Breast epithelium (tissue), 3 donors: ENCODE results near the gene NDUFB5.
A peak's percentile ranks its signal among the peaks of the same experiment; 100 is the strongest.

Source experiments
- POLR2A ChIP-seq: fragments of 450-650 bp; IDR thresholded peaks from one replicate; pipeline ENCODE4 v1.6.1; 2016; ENCODE audit warnings: antibody characterized with exemption, mild to moderate bottlenecking, moderate library complexity
- POLR2AphosphoS5 ChIP-seq, 3 donors: sonication (generic); formaldehyde crosslinking; IDR thresholded peaks; one replicate each; pipeline ENCODE4 v1.6.1; 2017; ENCODE audit warnings: antibody characterized with exemption in 3 of 3
- TF ChIP-seq, protein P1 (sequence below), 3 donors: fragments of 450-650 bp; IDR thresholded peaks; one replicate each; pipeline ENCODE4 v1.5.1; 2016 to 2017; ENCODE audit warnings: antibody characterized with exemption in 3 of 3, mild to moderate bottlenecking in 3 of 3, moderate library complexity in 3 of 3

DNA sequence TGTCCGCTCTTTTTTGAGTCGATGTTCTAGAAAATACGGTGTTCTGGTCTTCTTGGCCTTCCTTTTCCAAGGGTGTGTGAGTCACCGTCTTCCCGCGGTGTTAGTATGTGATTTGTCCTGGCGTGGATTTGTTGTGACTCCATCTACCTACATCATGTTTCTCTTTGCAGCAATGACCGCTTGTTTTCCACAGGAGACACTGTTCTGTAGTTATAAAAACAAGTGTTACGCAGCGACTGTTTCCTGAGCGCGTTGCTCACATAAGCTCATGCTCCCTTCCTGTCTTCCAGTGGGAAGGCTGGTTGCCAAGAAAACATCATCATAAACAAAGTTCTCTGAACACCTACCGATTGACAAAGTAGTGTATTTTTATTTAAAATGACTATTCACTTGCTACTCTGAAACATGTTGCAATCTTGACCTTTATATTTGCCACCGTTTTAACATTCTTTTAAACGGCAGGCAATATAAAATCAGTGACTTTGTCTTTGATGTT, 67.2 kb downstream of the NDUFB5 start:
- TF ChIP-seq, protein P1, sequence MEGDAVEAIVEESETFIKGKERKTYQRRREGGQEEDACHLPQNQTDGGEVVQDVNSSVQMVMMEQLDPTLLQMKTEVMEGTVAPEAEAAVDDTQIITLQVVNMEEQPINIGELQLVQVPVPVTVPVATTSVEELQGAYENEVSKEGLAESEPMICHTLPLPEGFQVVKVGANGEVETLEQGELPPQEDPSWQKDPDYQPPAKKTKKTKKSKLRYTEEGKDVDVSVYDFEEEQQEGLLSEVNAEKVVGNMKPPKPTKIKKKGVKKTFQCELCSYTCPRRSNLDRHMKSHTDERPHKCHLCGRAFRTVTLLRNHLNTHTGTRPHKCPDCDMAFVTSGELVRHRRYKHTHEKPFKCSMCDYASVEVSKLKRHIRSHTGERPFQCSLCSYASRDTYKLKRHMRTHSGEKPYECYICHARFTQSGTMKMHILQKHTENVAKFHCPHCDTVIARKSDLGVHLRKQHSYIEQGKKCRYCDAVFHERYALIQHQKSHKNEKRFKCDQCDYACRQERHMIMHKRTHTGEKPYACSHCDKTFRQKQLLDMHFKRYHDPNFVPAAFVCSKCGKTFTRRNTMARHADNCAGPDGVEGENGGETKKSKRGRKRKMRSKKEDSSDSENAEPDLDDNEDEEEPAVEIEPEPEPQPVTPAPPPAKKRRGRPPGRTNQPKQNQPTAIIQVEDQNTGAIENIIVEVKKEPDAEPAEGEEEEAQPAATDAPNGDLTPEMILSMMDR (IDR thresholded peaks at IDR 0.05), result no peak
- no peak for TF ChIP-seq POLR2A
- peak in 1 of 3 donors; percentile 19 for TF ChIP-seq POLR2AphosphoS5 (IDR thresholded peaks at IDR 0.05)
